Measurements from ENCODE around the gene MYO1F.
A peak's percentile ranks its signal among the peaks of the same experiment; 100 is the strongest.
"Not testable (repeated sequence)": the region's sequence is repeated elsewhere in the genome, so short reads cannot be mapped to it uniquely, and the experiment has no call there.

The MYO1F gene

GRCh38 chr19:8577247-8577646, at the start of gene MYO1F:
Gene MYO1F (minus strand): TSS chr19:8577442. CDS start chr19:8577309, 133 bp downstream.
- DNase-seq (ENCODE audit: low read depth in 2 of 2): no peak

- no peak for DNase-seq (ENCODE audit: low read depth in 2 of 2)
Observed at GRCh38 chr19:8626842-8627241, 49.6 kb upstream of the MYO1F start.

GRCh38 chr19:8622886-8623285, 45.6 kb upstream of the MYO1F start:
- not testable (repeated sequence) for DNase-seq (ENCODE audit: low read depth in 2 of 2)

GRCh38 chr19:8618751-8619150, 41.5 kb upstream of the MYO1F start:
- DNase-seq (ENCODE audit: low read depth in 2 of 2): no peak

- no peak for DNase-seq (ENCODE audit: low read depth in 2 of 2)
Observed at GRCh38 chr19:8617984-8618383, 40.7 kb upstream of the MYO1F start.

- DNase-seq (ENCODE audit: low read depth in 2 of 2): not testable (repeated sequence)
Observed at GRCh38 chr19:8617325-8617724, 40.1 kb upstream of the MYO1F start.

GRCh38 chr19:8616861-8617260, 39.6 kb upstream of the MYO1F start:
- no peak for DNase-seq (ENCODE audit: low read depth in 2 of 2)

GRCh38 chr19:8615813-8616596, 38.8 kb upstream of the MYO1F start:
- DNase-seq (ENCODE audit: low read depth in 2 of 2): peak; percentile 39 to 56

GRCh38 chr19:8615024-8615423, 37.8 kb upstream of the MYO1F start:
- no peak for DNase-seq (ENCODE audit: low read depth in 2 of 2)

- DNase-seq (ENCODE audit: low read depth in 2 of 2): no peak
Observed at GRCh38 chr19:8614455-8614854, 37.2 kb upstream of the MYO1F start.

- DNase-seq (ENCODE audit: low read depth in 2 of 2): no peak
Observed at GRCh38 chr19:8612807-8613171, 35.5 kb upstream of the MYO1F start.

GRCh38 chr19:8611877-8612806, 34.9 kb upstream of the MYO1F start:
- DNase-seq (ENCODE audit: low read depth in 2 of 2): no peak

GRCh38 chr19:8611391-8611876, 34.2 kb upstream of the MYO1F start:
- no peak for DNase-seq (ENCODE audit: low read depth in 2 of 2)

GRCh38 chr19:8610936-8611300, 33.7 kb upstream of the MYO1F start:
- no peak for DNase-seq (ENCODE audit: low read depth in 2 of 2)

- peak in 1 of 2 donors; percentile 15 for DNase-seq (ENCODE audit: low read depth in 2 of 2)
Observed at GRCh38 chr19:8610041-8610935, 33.0 kb upstream of the MYO1F start, which contains the start of gene ADAMTS10. Gene ADAMTS10 (minus strand): TSS chr19:8610715. CDS start chr19:8605710, 5,005 bp downstream.

- no peak for DNase-seq (ENCODE audit: low read depth in 2 of 2)
Observed at GRCh38 chr19:8609279-8610040, 32.2 kb upstream of the MYO1F start.

GRCh38 chr19:8608941-8609278, 31.7 kb upstream of the MYO1F start:
- DNase-seq (ENCODE audit: low read depth in 2 of 2): no peak

GRCh38 chr19:8607386-8607785, 30.1 kb upstream of the MYO1F start:
- DNase-seq (ENCODE audit: low read depth in 2 of 2): no peak

- no peak for DNase-seq (ENCODE audit: low read depth in 2 of 2)
Observed at GRCh38 chr19:8605514-8605913, 28.3 kb upstream of the MYO1F start.

GRCh38 chr19:8601796-8602195, 24.6 kb upstream of the MYO1F start:
- no peak for DNase-seq (ENCODE audit: low read depth in 2 of 2)

- no peak for DNase-seq (ENCODE audit: low read depth in 2 of 2)
Observed at GRCh38 chr19:8600816-8601215, 23.6 kb upstream of the MYO1F start.
